ENCODE data around the gene ASPA.
A peak's percentile ranks its signal among the peaks of the same experiment; 100 is the strongest.

Gene ASPA

DNA sequence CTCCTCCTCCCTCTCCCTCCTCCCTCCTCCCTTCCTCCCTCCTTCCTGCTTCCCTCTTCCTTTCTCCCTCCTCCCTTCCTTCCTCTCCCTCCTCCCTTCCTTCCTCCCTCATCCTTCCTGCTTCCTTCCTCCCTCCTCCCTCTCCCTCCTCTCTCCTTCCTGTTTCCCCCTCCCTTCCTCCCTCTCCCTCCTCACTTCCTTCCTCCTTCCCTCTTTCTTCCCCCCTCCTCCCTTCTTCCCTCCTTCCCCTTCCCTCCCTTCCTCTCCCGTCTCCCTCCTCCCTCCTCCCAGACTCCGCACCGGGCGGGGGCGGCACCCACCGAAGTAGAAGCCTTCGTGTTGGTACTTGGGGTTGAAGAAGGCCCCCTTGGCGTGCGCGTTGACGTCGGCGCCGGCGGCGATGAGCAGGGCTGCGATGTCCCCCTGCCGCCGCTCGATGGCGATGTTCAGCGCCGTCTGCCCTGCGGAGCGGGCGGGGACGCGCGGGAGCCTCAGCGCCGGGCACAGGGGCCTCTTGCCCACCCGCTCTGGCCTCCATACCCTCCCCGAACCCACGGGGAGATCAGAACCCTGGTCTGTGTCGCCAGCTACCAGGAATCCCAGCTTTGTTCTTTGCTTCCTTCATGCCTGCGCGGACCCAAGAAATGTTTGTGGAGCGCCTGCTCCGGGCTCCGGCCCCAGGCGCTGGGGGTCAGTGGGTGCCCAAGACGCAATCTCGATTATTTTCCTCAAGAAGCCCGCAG lies 59.6 kb downstream of the ASPA start:
- peak; percentile 73 for ATAC-seq
- DNase-seq = peak; percentile 77
- no peaks in the 10 kb centered on the region for H3K27me3 Mint-ChIP-seq
- H3K36me3 Mint-ChIP-seq (ENCODE audit: low read depth) = no peaks in the 10 kb centered on the region
- H3K4me3 Mint-ChIP-seq = peak overlapping the region; percentile 57
- H3K27ac Mint-ChIP-seq = no peak overlapping the region
- peaks cover 6% of the 10 kb centered on the region for H3K4me1 Mint-ChIP-seq
- no peaks in the 10 kb centered on the region for H3K9me3 Mint-ChIP-seq

DNA sequence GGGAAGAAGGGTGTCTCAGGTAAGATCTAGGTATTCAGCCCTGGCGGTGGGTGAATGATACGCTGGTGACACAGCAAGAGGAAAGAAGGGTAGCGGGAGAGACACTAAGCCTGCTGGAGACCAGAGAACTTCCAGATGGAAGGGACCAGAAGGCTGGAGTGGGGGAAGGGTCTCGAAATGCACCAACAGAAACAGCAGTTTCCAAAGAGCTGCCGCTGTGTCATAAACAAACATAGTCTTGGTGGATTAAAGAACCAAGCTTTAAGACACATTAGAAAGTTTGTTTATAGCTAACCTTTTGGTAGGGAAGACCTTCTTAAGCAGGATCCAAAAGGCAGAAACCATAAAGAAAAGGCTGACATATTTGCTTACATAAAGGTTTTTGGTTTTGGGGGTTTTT lies 60.9 kb downstream of the ASPA start:
- Mint-ChIP-seq H3K9me3 (no peaks in the 10 kb centered on the region), H3K27me3 (no peaks in the 10 kb centered on the region), H3K4me3 (no peak overlapping the region), H3K27ac (no peak overlapping the region), H3K4me1 (peaks cover 6% of the 10 kb centered on the region), H3K36me3 (ENCODE audit: low read depth) (no peaks in the 10 kb centered on the region)
- no peak for ATAC-seq
- no peak for DNase-seq

DNA sequence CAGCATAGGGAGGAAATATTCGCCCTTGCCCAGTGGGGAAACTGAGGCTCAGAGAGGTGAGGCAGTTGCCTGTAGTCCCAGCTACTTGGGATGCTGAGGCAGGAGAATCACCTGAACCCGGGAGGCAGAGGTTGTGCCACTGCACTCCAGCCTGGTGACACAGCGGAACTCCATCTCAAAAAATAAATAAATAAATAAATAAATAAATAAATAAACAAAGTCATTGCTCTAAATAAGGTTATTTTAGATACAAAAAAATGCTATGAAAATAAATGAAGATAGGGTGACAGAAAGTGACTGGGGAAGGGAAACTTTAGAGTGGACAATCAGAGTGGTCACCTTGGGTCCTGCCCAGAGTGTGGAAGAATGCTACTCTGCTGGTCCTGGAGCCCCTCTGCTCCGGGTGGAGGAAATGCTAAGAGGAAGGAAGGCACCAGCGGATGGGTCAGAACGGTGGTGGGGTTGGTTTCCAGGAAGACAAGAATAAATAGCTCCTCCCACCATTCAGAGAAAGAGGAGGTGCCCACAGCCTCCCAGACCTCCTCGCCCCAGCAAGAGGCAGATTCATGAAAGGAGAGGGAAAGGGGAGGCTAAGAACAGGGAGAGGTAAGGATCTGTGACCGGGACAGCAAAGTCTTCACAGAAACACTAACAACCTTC lies 64.2 kb downstream of the ASPA start:
- Mint-ChIP-seq H3K27ac (no peak overlapping the region), H3K36me3 (ENCODE audit: low read depth) (no peaks in the 10 kb centered on the region), H3K4me1 (peaks cover 2% of the 10 kb centered on the region), H3K4me3 (no peak overlapping the region), H3K27me3 (peaks cover 5% of the 10 kb centered on the region), H3K9me3 (no peaks in the 10 kb centered on the region)
- ATAC-seq (no peak), DNase-seq (no peak)

DNA sequence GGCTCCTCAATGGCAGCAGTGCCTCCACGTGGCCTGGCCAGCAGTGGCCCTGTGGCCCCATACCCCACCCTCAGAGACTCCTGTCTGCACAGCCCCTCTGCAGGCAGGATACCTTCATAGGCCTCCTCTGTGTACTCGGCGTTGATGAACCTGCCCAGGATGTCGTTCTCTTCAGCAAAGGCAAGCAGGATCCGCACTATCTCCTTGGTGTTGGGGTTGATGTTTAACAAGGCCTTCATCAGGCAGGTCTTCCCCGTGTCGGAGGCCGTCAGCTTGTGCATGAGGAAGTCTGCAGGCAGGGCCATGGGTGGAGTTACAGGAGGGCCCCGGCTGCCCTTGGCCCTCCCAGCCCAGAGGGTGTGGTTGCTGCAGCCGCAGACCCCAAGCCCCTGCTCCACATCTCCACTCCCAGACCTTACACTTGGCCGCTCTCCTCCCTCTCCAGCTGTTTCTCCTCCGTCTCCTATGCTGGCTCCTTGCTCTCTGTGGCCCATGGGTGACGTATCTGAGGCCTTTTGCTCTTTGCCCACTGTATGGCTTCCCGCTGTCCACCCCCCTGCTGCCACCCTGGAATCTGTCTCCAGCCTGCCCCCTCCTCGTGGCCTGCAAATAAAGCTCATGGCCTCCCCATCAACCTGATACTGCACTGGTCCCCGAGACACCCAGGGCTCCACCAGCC lies 66.8 kb downstream of the ASPA start:
- Mint-ChIP-seq H3K27ac (no peak overlapping the region), H3K36me3 (ENCODE audit: low read depth) (no peaks in the 10 kb centered on the region), H3K9me3 (no peaks in the 10 kb centered on the region), H3K4me1 (no peaks in the 10 kb centered on the region), H3K4me3 (no peak overlapping the region), H3K27me3 (peaks cover 5% of the 10 kb centered on the region)
- DNase-seq (no peak), ATAC-seq (no peak)

DNA sequence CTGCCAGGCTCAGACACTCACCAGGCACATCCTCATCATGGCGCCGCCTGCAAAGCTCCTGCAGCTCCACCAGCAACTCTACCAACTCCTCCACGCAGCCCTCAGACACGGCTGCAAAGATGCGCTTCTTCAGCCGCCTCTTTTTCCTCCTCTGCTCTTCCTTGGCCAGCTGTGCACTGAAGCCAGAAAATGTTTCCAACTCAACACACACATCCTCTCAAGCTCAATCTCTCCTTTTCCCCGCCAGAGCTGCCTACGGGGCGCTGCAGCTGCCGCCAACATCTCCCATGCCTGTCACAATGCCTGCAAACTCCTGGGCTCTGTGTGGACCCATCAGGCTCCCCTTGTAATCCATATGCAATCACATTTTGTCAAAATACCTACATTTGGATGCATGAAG lies 67.7 kb downstream of the ASPA start:
- Mint-ChIP-seq H3K27ac (no peak overlapping the region), H3K36me3 (ENCODE audit: low read depth) (no peaks in the 10 kb centered on the region), H3K9me3 (no peaks in the 10 kb centered on the region), H3K4me3 (no peak overlapping the region), H3K27me3 (peaks cover 5% of the 10 kb centered on the region), H3K4me1 (no peaks in the 10 kb centered on the region)
- ATAC-seq (no peak), DNase-seq (no peak)

DNA sequence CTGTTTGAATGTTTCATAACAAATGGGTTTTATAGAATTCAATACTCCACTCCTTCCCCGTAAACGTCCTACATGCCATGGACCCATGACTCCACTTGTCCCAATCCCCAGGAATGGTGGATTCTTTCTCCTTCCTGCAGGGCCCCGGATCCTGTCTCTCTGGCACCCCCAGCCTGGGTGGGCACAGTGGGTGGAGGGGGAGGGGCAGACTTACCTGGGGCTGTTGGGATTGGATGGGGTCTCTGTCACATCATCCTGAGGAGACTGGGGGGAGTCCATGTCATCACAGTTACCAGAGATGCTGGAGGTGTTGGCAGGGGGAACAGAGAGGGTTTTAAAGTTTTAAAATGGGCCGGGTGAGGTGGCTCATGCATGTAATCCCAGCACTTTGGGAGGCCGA lies 68.6 kb downstream of the ASPA start:
- ATAC-seq = no peak
- Mint-ChIP-seq H3K36me3 (ENCODE audit: low read depth) (no peaks in the 10 kb centered on the region), H3K4me3 (no peak overlapping the region), H3K9me3 (peaks cover 2% of the 10 kb centered on the region), H3K27ac (no peak overlapping the region), H3K27me3 (peaks cover 6% of the 10 kb centered on the region), H3K4me1 (no peaks in the 10 kb centered on the region)
- no peak for DNase-seq

DNA sequence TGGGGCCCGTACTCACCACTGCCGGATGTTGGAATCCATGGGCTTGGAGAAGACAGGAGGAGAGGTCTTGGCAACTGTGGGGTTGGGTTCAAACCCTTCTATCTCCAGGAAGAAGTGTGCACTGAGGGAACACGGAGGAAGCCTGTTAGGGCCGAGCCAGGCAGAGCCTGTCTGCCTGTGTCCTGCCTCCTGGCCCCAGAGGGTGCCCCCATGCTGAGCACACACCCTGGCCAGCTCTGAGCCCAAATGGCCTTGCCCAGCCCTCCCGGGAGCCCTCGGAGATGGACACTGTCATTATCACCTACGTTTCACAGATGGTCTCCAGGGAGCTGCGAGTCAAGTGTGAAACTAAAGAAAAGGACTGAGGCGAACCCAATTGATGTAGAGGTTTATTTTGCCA lies 69.4 kb downstream of the ASPA start:
- Mint-ChIP-seq H3K27ac (no peak overlapping the region), H3K4me1 (no peaks in the 10 kb centered on the region), H3K9me3 (peaks cover 3% of the 10 kb centered on the region)

DNA sequence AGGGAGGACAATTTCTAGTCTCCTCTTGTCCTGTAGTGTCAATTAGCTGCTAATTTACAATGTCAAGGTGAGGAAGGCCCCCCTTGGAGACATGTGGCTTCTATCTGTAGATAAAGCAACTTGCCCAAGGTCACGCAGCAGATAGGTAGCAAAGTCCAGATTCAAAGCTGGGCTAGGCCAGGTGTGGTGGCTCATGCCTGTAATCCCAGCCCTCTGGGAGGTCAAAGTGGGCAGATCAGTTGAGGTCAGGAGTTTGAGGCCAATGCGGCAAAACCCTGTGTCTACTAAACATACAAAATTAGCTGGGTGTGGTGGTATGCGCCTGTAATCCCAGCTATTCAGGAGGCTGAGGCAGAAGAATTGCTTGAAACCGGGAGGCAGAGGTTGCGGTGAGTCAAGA lies 70.7 kb downstream of the ASPA start:
- Mint-ChIP-seq H3K36me3 (ENCODE audit: low read depth) (no peaks in the 10 kb centered on the region), H3K27ac (no peak overlapping the region), H3K27me3 (peaks cover 11% of the 10 kb centered on the region), H3K9me3 (peaks cover 3% of the 10 kb centered on the region), H3K4me1 (no peaks in the 10 kb centered on the region), H3K4me3 (no peak overlapping the region)
- no peak for DNase-seq
- no peak for ATAC-seq

More for the DNA sequence above, 69.4 kb downstream of the ASPA start:
- H3K4me3 Mint-ChIP-seq = no peak overlapping the region
- H3K27me3 Mint-ChIP-seq = peaks cover 11% of the 10 kb centered on the region
- ATAC-seq (no peak), DNase-seq (no peak)
- no peaks in the 10 kb centered on the region for H3K36me3 Mint-ChIP-seq (ENCODE audit: low read depth)

DNA sequence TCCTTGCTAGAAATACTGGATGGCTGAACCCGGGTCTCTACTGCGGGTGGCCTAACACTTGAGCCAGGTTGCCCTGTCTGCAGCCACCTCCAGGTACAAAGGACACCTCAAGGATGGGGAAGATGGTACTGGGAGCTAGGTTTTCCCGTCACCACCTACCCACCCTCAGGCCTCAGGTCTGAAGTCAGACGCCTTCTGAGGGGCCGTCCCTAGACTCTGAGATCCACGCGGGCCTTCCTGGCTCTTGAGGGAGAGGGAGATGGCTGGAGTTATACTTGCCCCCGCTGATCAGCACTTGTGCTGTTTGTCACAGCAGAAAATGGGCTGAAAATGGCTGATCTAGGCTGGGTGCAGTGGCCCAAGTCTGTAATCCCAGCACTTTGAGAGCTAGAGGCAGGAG lies 71.2 kb downstream of the ASPA start:
- Mint-ChIP-seq H3K27me3 (peaks cover 11% of the 10 kb centered on the region), H3K4me1 (no peaks in the 10 kb centered on the region), H3K27ac (no peak overlapping the region), H3K9me3 (peaks cover 3% of the 10 kb centered on the region), H3K36me3 (ENCODE audit: low read depth) (no peaks in the 10 kb centered on the region), H3K4me3 (no peak overlapping the region)
- DNase-seq (no peak), ATAC-seq (no peak)

DNA sequence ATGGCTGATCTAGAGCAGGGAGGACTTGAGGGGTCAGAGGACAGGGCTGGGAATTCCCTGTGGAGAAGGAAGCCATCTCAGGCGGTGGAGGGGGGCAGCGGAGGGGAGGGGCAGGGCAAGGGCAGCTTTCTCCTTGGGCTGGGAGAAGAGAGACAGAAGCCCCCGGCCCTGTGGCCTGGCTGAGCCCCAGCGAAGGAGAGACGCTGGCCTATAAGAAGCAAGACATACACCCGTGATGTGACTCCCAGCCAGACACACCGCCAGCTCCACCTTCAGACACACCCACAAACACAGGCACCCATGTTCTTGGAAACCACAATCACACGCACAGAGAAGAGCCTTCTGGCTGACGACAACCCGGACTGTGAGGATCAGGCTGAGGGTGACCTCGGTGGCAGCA lies 71.8 kb downstream of the ASPA start:
- no peaks in the 10 kb centered on the region for H3K4me1 Mint-ChIP-seq
- no peak for DNase-seq
- H3K4me3 Mint-ChIP-seq = no peak overlapping the region
- no peak overlapping the region for H3K27ac Mint-ChIP-seq
- H3K9me3 Mint-ChIP-seq = peaks cover 3% of the 10 kb centered on the region
- H3K27me3 Mint-ChIP-seq = peaks cover 11% of the 10 kb centered on the region
- no peaks in the 10 kb centered on the region for H3K36me3 Mint-ChIP-seq (ENCODE audit: low read depth)
- no peak for ATAC-seq

DNA sequence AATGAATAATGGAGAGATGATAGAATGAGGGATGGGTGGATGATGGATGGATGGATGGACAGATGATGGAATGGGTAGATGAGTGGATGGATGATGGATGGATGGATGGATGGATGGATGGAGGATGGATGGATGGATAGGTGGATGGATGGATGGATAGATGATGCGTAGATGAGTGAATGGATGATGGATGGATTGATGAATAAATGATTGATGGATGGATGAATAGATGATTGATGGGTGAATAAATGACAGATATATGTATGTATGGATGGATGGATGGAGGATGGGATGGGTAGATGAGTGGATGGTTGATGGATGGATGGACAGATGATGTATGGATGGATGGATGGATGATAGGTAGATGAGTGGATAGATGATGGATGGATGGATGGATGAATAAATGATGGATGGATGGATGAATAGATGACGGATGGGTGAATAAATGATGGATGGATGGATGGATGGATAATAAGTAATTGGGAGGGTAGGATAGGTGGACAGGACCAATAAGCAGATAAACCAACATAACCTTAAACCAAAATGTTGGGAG lies 73.9 kb downstream of the ASPA start:
- peaks cover 3% of the 10 kb centered on the region for H3K9me3 Mint-ChIP-seq
- H3K4me3 Mint-ChIP-seq = no peak overlapping the region
- H3K27ac Mint-ChIP-seq = no peak overlapping the region
- DNase-seq (no peak), ATAC-seq (no peak)
- H3K36me3 Mint-ChIP-seq (ENCODE audit: low read depth) = no peaks in the 10 kb centered on the region
- no peaks in the 10 kb centered on the region for H3K4me1 Mint-ChIP-seq
- H3K27me3 Mint-ChIP-seq = peaks cover 15% of the 10 kb centered on the region

DNA sequence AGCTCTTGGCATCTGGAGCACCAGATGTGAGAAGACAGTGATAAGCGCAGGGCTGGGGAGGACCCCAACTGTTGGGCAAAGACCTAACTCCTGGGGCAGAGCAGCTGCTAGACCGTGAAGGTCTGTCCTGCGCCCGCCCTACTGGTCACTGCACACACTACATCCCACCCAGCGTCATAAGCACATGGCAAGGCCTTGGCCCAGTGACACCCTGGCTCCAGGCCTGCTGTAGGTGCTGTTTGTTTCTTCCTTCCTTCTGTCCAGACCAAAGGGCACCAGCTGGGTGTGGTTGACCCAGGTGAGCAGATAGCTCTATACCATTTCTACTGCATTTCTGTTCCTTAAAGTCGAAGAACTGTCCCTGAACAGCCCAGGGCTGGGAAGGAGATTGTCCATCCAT lies 75.4 kb downstream of the ASPA start:
- H3K36me3 Mint-ChIP-seq (ENCODE audit: low read depth) = no peaks in the 10 kb centered on the region

DNA sequence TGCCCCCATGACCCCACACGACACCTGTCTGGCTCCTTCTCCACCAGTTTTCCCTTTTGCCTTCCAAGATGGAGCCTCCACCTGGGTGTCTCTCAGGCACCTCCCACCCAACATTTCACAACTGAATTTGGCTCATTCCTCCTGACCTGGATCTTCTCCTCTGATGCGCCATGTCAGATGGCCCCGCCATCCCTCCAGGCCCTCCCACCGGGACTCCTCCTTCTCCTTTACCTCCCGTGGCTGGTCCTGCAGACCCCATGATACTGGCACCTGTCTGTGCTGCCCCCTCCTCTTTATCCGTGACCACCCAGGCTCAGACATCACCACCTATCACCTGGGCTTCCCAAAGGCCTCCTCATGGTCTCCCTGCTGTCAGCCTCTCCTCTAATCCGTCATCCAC lies 77.1 kb downstream of the ASPA start:
- H3K27me3 Mint-ChIP-seq = peaks cover 15% of the 10 kb centered on the region
- no peak overlapping the region for H3K4me3 Mint-ChIP-seq
- H3K9me3 Mint-ChIP-seq = peaks cover 3% of the 10 kb centered on the region
- ATAC-seq (no peak), DNase-seq (no peak)
- no peak overlapping the region for H3K27ac Mint-ChIP-seq
- peaks cover 7% of the 10 kb centered on the region for H3K4me1 Mint-ChIP-seq
- H3K36me3 Mint-ChIP-seq (ENCODE audit: low read depth) = no peaks in the 10 kb centered on the region

More for the DNA sequence above, 75.4 kb downstream of the ASPA start:
- no peak overlapping the region for H3K27ac Mint-ChIP-seq
- H3K4me3 Mint-ChIP-seq = no peak overlapping the region
- H3K27me3 Mint-ChIP-seq = peaks cover 15% of the 10 kb centered on the region
- peaks cover 3% of the 10 kb centered on the region for H3K9me3 Mint-ChIP-seq
- DNase-seq (no peak), ATAC-seq (no peak)
- H3K4me1 Mint-ChIP-seq = no peaks in the 10 kb centered on the region

Data from activated naive CD8-positive, alpha-beta T cell treated with anti-CD3 and anti-CD28 coated beads, Interleukin-2, amount 50 U/mL, for 24 hours (primary cell).